K562 (cell line): ENCODE results near the gene SLC25A45. TPM values are rescaled to one million over a fixed set of nuclear protein-coding genes. Genes with fewer than 3 reads are reported as not detected.

Experiments
- CBX8 ChIP-seq: fragments of 200-600 bp; sonication (generic); IDR thresholded peaks from 2 replicates; pipeline ENCODE4 v1.6.1; 2012; ENCODE audit warnings: borderline replicate concordance, mixed run types, low read depth, mild to moderate bottlenecking, moderate library complexity, mixed read lengths, low read length, control low read depth, inconsistent platforms; ENCODE audit not compliant: poor library complexity, severe bottlenecking; ENCODE audit errors: extremely low read depth
- ELF4 ChIP-seq: fragments of 450-650 bp; formaldehyde crosslinking; IDR thresholded peaks from 2 replicates; pipeline ENCODE4 v1.4.0; 2022; ENCODE audit warnings: missing genetic modification characterization
- ELK1 ChIP-seq: sonication (generic); formaldehyde crosslinking; IDR thresholded peaks from 2 replicates; pipeline ENCODE4 v1.8.1; 2022; ENCODE audit warnings: missing genetic modification reagents
- GTF2E2 ChIP-seq: fragments of 200-800 bp; sonication (Bioruptor generic); IDR thresholded peaks from 2 replicates; pipeline ENCODE4 v1.6.1; 2016; ENCODE audit warnings: missing genetic modification characterization, missing compliant biosample characterization
- GTF3C2 ChIP-seq: IDR thresholded peaks from 3 replicates; pipeline ENCODE4 v1.6.1; 2011; ENCODE audit warnings: borderline replicate concordance, mild to moderate bottlenecking, moderate library complexity; ENCODE audit not compliant: insufficient read length; ENCODE audit errors: extremely low read depth
- ILF3 ChIP-seq: fragments of 450-650 bp; IDR thresholded peaks from 2 replicates; pipeline ENCODE4 v1.6.1; 2018; ENCODE audit warnings: antibody characterized with exemption, mild to moderate bottlenecking, moderate library complexity, borderline replicate concordance
- KAT8 ChIP-seq: fragments of 450-650 bp; IDR thresholded peaks from 2 replicates; pipeline ENCODE4 v1.6.1; 2016; ENCODE audit warnings: low read depth, mild to moderate bottlenecking
- MAFG ChIP-seq: fragments of 450-650 bp; conservative IDR thresholded peaks from 2 replicates; pipeline ENCODE4 v1.6.1; 2016; ENCODE audit warnings: missing genetic modification characterization, missing compliant biosample characterization
- MEF2A ChIP-seq: IDR thresholded peaks from 2 replicates; pipeline ENCODE4 v1.6.1; 2011; ENCODE audit warnings: low read depth, mild to moderate bottlenecking, low read length, moderate library complexity; ENCODE audit not compliant: control insufficient read depth
- NCOR1 ChIP-seq: fragments of 450-650 bp; IDR thresholded peaks from 2 replicates; pipeline ENCODE4 v1.6.1; 2016; ENCODE audit warnings: mild to moderate bottlenecking, moderate library complexity
- PATZ1 ChIP-seq: fragments of 250-450 bp; sonication (Bioruptor Pico); IDR thresholded peaks from 2 replicates; pipeline ENCODE4 v1.5.0; 2020; ENCODE audit warnings: mild to moderate bottlenecking, borderline replicate concordance
- PPARD ChIP-seq: fragments of 250-450 bp; sonication (Bioruptor Pico); IDR thresholded peaks from 2 replicates; pipeline ENCODE4 v1.8.0; 2022; ENCODE audit warnings: inconsistent platforms, mild to moderate bottlenecking, moderate library complexity
- PREB ChIP-seq: sonication (generic); formaldehyde crosslinking; IDR thresholded peaks from 2 replicates; pipeline ENCODE4 v1.8.1; 2023; ENCODE audit warnings: mild to moderate bottlenecking, missing genetic modification reagents
- RNF2 ChIP-seq: sonication (generic); IDR thresholded peaks from 2 replicates; pipeline ENCODE4 v1.6.1; 2016
- XRCC5 ChIP-seq: fragments of 200-400 bp; formaldehyde crosslinking; IDR thresholded peaks from 2 replicates; pipeline ENCODE4 v1.6.1; 2017; ENCODE audit warnings: low read depth, mild to moderate bottlenecking, low read length
- ZBTB9 ChIP-seq: fragments of 450-650 bp; formaldehyde crosslinking; IDR thresholded peaks from 2 replicates; pipeline ENCODE4 v1.4.0; 2020; ENCODE audit warnings: mild to moderate bottlenecking, moderate library complexity
- polyA plus RNA-seq, 8 experiments: library from polyadenylated mRNA; depleted of rRNA in 4 of 8; stranded (reverse) in 5 of 8; unstranded in 3 of 8; fragments of >200 nt; fragmentation: Nextera tagmentation in 2 of 8; fragmentation: Illumina TruSeq in 1 of 8; extraction: Ambion mirVana in 2 of 8; extraction: Trizol in 1 of 8; gene quantifications; 2 replicates each; pipeline versions ENCODE4 v1.2.1 to v1.2.3, GENCODE V29; 2011 to 2014; ENCODE audit warnings: inconsistent platforms in 1 of 8, missing spikeins in 1 of 8
- total RNA-seq, 7 experiments: library from RNA; depleted of rRNA in 6 of 7; stranded (reverse); fragments of >200 nt in 6 of 7; fragmentation: Illumina TruSeq in 2 of 7; extraction: Trizol in 2 of 7; gene quantifications; 2 replicates each; pipeline versions ENCODE4 v1.2.1 to v1.2.3, GENCODE V29; 2011 to 2021; ENCODE audit warnings: low replicate concordance in 1 of 7

Gene SLC25A45
- total and polyA plus RNA-seq, 9 of the 15 experiments (the other 6 are each of a cell fraction or from before 2014, with no cell fraction given) = 0.15 to 2.3 (median 0.68) TPM

GRCh38 chr11:65427691-65428577, 45.5 kb upstream of the SLC25A45 start (continued):
- TF ChIP-seq ELF4 (CRISPR knock-in tag) (peak; percentile 91), ILF3 (no peak), GTF3C2 (no peak), GTF2E2 (no peak), PREB (CRISPR knock-in tag) (0 out of 2 replicates have a peak, but pooled peaks have one; percentile 60), KAT8 (no peak), ZBTB9 (CRISPR knock-in tag) (peak; percentile 91; the same call in 1 of the 2 replicates), RNF2 (0 out of 2 replicates have a peak, but pooled peaks have one; percentile 5), MEF2A (peak; percentile 9; the same call in 1 of the 2 replicates), CBX8 (no peak), NCOR1 (no peak), ELK1 (CRISPR knock-in tag) (no peak), PATZ1 (peak; percentile 73; the same call in 1 of the 2 replicates), PPARD (CRISPR knock-in tag) (no peak), XRCC5 (0 out of 2 replicates have a peak, but pooled peaks have one; percentile 13), MAFG (tag) (no peak)
